GM12878 (cell line): ENCODE results near the gene MAN2A1. TPM values are rescaled to one million over a fixed set of nuclear protein-coding genes. Genes with fewer than 3 reads are reported as not detected.
A peak's percentile ranks its signal among the peaks of the same experiment; 100 is the strongest.

Experiments
- ASH2L ChIP-seq: fragments of 300-600, 200-600 bp; sonication (generic); IDR thresholded peaks from 2 replicates; pipeline ENCODE4 v1.6.1; 2017; ENCODE audit warnings: low read depth, mild to moderate bottlenecking, borderline replicate concordance
- BCL11A ChIP-seq: IDR thresholded peaks from 2 replicates; pipeline ENCODE4 v1.6.1; 2011; ENCODE audit warnings: low read depth, low read length
- EP300 ChIP-seq, 2 experiments: fragments of 150-350 bp in 1 of 2; IDR thresholded peaks; 2 replicates each; pipeline ENCODE4 v1.6.1; 2011 to 2012; ENCODE audit warnings: low read depth in 2 of 2, low read length in 2 of 2, borderline replicate concordance in 1 of 2, improper control_type of control experiment in 1 of 2, inconsistent platforms in 1 of 2; ENCODE audit not compliant: control insufficient read depth in 1 of 2
- MEF2A ChIP-seq: IDR thresholded peaks from 2 replicates; pipeline ENCODE4 v1.6.1; 2011; ENCODE audit warnings: low read depth, mild to moderate bottlenecking, low read length, moderate library complexity; ENCODE audit not compliant: insufficient read depth
- NFXL1 ChIP-seq: fragments of 450-650 bp; IDR thresholded peaks from 2 replicates; pipeline ENCODE4 v1.6.1; 2017; ENCODE audit warnings: antibody characterized with exemption, mild to moderate bottlenecking, borderline replicate concordance
- NR2F1 ChIP-seq: fragments of 450-650 bp; conservative IDR thresholded peaks from 2 replicates; pipeline ENCODE4 v1.6.1; 2017; ENCODE audit warnings: mild to moderate bottlenecking
- PAX8 ChIP-seq: fragments of 450-650 bp; IDR thresholded peaks from 2 replicates; pipeline ENCODE4 v1.6.1; 2017; ENCODE audit warnings: mild to moderate bottlenecking, moderate library complexity
- POU2F2 ChIP-seq: IDR thresholded peaks from 3 replicates; pipeline ENCODE4 v1.6.1; 2011; ENCODE audit warnings: low read depth, mild to moderate bottlenecking, low read length, borderline replicate concordance
- SREBF1 ChIP-seq: IDR thresholded peaks from 2 replicates; pipeline ENCODE4 v1.6.1; 2012; ENCODE audit warnings: mild to moderate bottlenecking, low read length
- STAT1 ChIP-seq: fragments of 450-650 bp; conservative IDR thresholded peaks from 2 replicates; pipeline ENCODE4 v1.6.1; 2014; ENCODE audit warnings: antibody characterized with exemption, mild to moderate bottlenecking
- TBL1XR1 ChIP-seq: IDR thresholded peaks from 2 replicates; pipeline ENCODE4 v1.6.1; 2012; ENCODE audit warnings: low read depth, low read length, improper control_type of control experiment
- TCF7 ChIP-seq: IDR thresholded peaks from 2 replicates; pipeline ENCODE4 v1.6.1; 2014; ENCODE audit warnings: antibody characterized with exemption, borderline replicate concordance
- ZNF274 ChIP-seq: IDR thresholded peaks from one replicate; pipeline ENCODE4 v1.8.0; 2011; ENCODE audit not compliant: insufficient read length, insufficient read depth
- polyA plus RNA-seq, 11 experiments: library from polyadenylated mRNA; depleted of rRNA in 4 of 11; unstranded in 6 of 11; stranded (reverse) in 5 of 11; fragments of >200 nt; fragmentation: Nextera tagmentation in 4 of 11; fragmentation: Illumina TruSeq in 1 of 11; extraction: Ambion mirVana in 4 of 11; extraction: Trizol in 1 of 11; gene quantifications; 1 replicate in 1 of 11; 2 replicates in 10 of 11; pipeline versions ENCODE4 v1.2.1 to v1.2.3, GENCODE V29; 2011 to 2016; ENCODE audit warnings: inconsistent platforms in 2 of 11, missing spikeins in 2 of 11, low read depth in 1 of 11
- total RNA-seq, 4 experiments: library from RNA; depleted of rRNA in 3 of 4; stranded (reverse); fragments of >200 nt in 3 of 4; fragmentation: Illumina TruSeq in 1 of 4; extraction: Trizol in 1 of 4; gene quantifications; 2 replicates each; pipeline versions ENCODE4 v1.2.1 to v1.2.3, GENCODE V29; 2013 to 2021
- TF ChIP-seq, protein P1 (sequence below): fragments of 450-650 bp; IDR thresholded peaks from 2 replicates; pipeline ENCODE4 v1.6.1; 2017; ENCODE audit warnings: borderline replicate concordance
- TF ChIP-seq, protein P2 (sequence below): IDR thresholded peaks from 2 replicates; pipeline ENCODE4 v1.6.1; 2011; ENCODE audit warnings: low read depth, mild to moderate bottlenecking, low read length, moderate library complexity, borderline replicate concordance; ENCODE audit errors: extremely low read depth
- TF ChIP-seq, protein P3 (sequence below): fragments of 450-650 bp; IDR thresholded peaks from 2 replicates; pipeline ENCODE4 v1.6.1; 2017; ENCODE audit warnings: mild to moderate bottlenecking, moderate library complexity
- TF ChIP-seq, protein P4 (sequence below): IDR thresholded peaks from 2 replicates; pipeline ENCODE4 v1.6.1; 2012; ENCODE audit warnings: low read depth, low read length, improper control_type of control experiment
- TF ChIP-seq, protein P5 (sequence below): IDR thresholded peaks from 2 replicates; pipeline ENCODE4 v1.6.1; 2012; ENCODE audit warnings: improper control_type of control experiment, low read depth, low read length; ENCODE audit not compliant: insufficient replicate concordance

The MAN2A1 gene
- total and polyA plus RNA-seq, 10 of the 15 experiments (the other 5 are each of a cell fraction or from before 2014, with no cell fraction given) = 4.2 to 27.9 (median 10.5) TPM

DNA sequence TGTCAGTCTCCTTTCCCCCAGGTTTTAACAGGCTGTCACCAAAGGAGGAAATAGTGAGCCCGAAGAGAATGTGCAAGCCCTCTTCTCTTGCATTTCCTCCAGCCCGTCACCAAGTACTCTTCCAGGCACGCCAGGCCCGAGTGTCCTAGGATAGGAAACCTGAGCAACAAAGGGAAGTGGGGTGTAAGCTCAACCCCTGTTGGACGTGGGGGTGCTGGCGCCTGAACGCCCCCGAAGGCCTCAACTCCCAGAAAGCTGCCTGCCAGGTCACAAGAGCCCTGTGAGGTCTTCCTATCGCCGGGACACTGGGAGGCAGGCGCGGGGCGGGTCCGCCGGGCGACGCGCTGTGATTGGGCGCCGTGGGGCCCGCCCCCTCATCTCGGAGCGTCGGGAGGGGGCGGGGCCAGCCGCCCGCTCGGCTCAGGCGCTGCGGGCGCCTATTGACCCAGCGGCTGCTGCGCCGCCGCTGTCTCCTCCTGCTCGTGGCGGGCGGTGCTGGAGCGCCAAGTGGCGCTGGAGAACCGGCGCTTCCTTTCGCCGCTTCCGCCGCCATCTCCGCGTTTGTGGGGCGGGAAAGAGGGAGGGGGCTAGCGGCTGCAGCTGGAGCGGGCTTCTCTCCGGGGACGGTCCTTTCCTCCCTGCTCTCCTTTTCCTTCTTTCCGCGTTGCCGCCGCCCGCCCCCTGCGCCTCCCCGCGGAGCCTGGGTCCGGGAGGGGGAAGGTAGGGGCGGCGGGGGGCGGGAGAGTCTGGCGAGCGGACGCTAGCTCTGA, 572 bp upstream of the MAN2A1 start (continued):
- no peak for TF ChIP-seq TCF7
- TF ChIP-seq MEF2A = no peak
- TF ChIP-seq, protein P1, sequence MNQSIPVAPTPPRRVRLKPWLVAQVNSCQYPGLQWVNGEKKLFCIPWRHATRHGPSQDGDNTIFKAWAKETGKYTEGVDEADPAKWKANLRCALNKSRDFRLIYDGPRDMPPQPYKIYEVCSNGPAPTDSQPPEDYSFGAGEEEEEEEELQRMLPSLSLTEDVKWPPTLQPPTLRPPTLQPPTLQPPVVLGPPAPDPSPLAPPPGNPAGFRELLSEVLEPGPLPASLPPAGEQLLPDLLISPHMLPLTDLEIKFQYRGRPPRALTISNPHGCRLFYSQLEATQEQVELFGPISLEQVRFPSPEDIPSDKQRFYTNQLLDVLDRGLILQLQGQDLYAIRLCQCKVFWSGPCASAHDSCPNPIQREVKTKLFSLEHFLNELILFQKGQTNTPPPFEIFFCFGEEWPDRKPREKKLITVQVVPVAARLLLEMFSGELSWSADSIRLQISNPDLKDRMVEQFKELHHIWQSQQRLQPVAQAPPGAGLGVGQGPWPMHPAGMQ = no peak
- TF ChIP-seq BCL11A = no peak
- TF ChIP-seq, protein P2, sequence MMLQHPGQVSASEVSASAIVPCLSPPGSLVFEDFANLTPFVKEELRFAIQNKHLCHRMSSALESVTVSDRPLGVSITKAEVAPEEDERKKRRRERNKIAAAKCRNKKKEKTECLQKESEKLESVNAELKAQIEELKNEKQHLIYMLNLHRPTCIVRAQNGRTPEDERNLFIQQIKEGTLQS = no peak
- TF ChIP-seq SREBF1 = no peak
- no peak for TF ChIP-seq EP300 (IDR thresholded peaks at IDR 0.05; ENCODE audit: borderline replicate concordance in 1 of 2, control insufficient read depth in 1 of 2, low read depth in 2 of 2, low read length in 2 of 2)
- TF ChIP-seq, protein P3, sequence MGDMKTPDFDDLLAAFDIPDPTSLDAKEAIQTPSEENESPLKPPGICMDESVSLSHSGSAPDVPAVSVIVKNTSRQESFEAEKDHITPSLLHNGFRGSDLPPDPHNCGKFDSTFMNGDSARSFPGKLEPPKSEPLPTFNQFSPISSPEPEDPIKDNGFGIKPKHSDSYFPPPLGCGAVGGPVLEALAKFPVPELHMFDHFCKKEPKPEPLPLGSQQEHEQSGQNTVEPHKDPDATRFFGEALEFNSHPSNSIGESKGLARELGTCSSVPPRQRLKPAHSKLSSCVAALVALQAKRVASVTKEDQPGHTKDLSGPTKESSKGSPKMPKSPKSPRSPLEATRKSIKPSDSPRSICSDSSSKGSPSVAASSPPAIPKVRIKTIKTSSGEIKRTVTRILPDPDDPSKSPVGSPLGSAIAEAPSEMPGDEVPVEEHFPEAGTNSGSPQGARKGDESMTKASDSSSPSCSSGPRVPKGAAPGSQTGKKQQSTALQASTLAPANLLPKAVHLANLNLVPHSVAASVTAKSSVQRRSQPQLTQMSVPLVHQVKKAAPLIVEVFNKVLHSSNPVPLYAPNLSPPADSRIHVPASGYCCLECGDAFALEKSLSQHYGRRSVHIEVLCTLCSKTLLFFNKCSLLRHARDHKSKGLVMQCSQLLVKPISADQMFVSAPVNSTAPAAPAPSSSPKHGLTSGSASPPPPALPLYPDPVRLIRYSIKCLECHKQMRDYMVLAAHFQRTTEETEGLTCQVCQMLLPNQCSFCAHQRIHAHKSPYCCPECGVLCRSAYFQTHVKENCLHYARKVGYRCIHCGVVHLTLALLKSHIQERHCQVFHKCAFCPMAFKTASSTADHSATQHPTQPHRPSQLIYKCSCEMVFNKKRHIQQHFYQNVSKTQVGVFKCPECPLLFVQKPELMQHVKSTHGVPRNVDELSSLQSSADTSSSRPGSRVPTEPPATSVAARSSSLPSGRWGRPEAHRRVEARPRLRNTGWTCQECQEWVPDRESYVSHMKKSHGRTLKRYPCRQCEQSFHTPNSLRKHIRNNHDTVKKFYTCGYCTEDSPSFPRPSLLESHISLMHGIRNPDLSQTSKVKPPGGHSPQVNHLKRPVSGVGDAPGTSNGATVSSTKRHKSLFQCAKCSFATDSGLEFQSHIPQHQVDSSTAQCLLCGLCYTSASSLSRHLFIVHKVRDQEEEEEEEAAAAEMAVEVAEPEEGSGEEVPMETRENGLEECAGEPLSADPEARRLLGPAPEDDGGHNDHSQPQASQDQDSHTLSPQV = no peak
- TF ChIP-seq NR2F1 = peak; percentile 64
- no peak for TF ChIP-seq PAX8
- TF ChIP-seq POU2F2 = peak; percentile 63; the same call in 1 of the 3 replicates
- TF ChIP-seq, protein P4, sequence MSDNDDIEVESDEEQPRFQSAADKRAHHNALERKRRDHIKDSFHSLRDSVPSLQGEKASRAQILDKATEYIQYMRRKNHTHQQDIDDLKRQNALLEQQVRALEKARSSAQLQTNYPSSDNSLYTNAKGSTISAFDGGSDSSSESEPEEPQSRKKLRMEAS = no peak
- 0 out of 2 replicates have a peak, but pooled peaks have one; percentile 7 for TF ChIP-seq STAT1
- TF ChIP-seq TBL1XR1 = no peak
- no peak for TF ChIP-seq ASH2L
- TF ChIP-seq ZNF274 = no peak
- TF ChIP-seq, protein P5, sequence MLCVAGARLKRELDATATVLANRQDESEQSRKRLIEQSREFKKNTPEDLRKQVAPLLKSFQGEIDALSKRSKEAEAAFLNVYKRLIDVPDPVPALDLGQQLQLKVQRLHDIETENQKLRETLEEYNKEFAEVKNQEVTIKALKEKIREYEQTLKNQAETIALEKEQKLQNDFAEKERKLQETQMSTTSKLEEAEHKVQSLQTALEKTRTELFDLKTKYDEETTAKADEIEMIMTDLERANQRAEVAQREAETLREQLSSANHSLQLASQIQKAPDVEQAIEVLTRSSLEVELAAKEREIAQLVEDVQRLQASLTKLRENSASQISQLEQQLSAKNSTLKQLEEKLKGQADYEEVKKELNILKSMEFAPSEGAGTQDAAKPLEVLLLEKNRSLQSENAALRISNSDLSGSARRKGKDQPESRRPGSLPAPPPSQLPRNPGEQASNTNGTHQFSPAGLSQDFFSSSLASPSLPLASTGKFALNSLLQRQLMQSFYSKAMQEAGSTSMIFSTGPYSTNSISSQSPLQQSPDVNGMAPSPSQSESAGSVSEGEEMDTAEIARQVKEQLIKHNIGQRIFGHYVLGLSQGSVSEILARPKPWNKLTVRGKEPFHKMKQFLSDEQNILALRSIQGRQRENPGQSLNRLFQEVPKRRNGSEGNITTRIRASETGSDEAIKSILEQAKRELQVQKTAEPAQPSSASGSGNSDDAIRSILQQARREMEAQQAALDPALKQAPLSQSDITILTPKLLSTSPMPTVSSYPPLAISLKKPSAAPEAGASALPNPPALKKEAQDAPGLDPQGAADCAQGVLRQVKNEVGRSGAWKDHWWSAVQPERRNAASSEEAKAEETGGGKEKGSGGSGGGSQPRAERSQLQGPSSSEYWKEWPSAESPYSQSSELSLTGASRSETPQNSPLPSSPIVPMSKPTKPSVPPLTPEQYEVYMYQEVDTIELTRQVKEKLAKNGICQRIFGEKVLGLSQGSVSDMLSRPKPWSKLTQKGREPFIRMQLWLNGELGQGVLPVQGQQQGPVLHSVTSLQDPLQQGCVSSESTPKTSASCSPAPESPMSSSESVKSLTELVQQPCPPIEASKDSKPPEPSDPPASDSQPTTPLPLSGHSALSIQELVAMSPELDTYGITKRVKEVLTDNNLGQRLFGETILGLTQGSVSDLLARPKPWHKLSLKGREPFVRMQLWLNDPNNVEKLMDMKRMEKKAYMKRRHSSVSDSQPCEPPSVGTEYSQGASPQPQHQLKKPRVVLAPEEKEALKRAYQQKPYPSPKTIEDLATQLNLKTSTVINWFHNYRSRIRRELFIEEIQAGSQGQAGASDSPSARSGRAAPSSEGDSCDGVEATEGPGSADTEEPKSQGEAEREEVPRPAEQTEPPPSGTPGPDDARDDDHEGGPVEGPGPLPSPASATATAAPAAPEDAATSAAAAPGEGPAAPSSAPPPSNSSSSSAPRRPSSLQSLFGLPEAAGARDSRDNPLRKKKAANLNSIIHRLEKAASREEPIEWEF = no peak
- no peak for TF ChIP-seq NFXL1
